Stomach smooth muscle (tissue), 2 donors: ENCODE results near the gene DNA2.
"Not testable (repeated sequence)": the region's sequence is repeated elsewhere in the genome, so short reads cannot be mapped to it uniquely, and the experiment has no call there.

ENCODE experiments used
- H3K27ac ChIP-seq: one replicate; pipeline ENCODE4 v1.7.0; 2013; ENCODE audit warnings: mild to moderate bottlenecking, low read length, inconsistent platforms
- H3K27me3 ChIP-seq, 2 donors: one replicate each; pipeline ENCODE4 v1.7.0; 2013; ENCODE audit warnings: low read length in 2 of 2; ENCODE audit not compliant: insufficient read depth in 2 of 2, control insufficient read depth in 1 of 2
- H3K36me3 ChIP-seq, 2 donors: one replicate each; pipeline ENCODE4 v1.7.0; 2013; ENCODE audit warnings: low read length in 2 of 2; ENCODE audit not compliant: control insufficient read depth in 2 of 2, insufficient read depth in 2 of 2
- H3K4me1 ChIP-seq: one replicate; pipeline ENCODE4 v1.7.0; 2013; ENCODE audit warnings: low read length; ENCODE audit not compliant: control insufficient read depth, insufficient read depth
- H3K4me3 ChIP-seq, 2 donors: one replicate each; pipeline ENCODE4 v1.7.0; 2013; ENCODE audit warnings: low read length in 2 of 2
- H3K9ac ChIP-seq, 2 donors: one replicate each; pipeline ENCODE4 v1.7.0; 2013; ENCODE audit warnings: low read length in 2 of 2, mild to moderate bottlenecking in 1 of 2
- H3K9me3 ChIP-seq, 2 donors: one replicate each; pipeline ENCODE4 v1.7.0; 2013; ENCODE audit warnings: low read length in 2 of 2; ENCODE audit not compliant: control insufficient read depth in 2 of 2
- donor health status: healthy.
- donor health status: Pancreatic carcinoma.

DNA2 gene

DNA sequence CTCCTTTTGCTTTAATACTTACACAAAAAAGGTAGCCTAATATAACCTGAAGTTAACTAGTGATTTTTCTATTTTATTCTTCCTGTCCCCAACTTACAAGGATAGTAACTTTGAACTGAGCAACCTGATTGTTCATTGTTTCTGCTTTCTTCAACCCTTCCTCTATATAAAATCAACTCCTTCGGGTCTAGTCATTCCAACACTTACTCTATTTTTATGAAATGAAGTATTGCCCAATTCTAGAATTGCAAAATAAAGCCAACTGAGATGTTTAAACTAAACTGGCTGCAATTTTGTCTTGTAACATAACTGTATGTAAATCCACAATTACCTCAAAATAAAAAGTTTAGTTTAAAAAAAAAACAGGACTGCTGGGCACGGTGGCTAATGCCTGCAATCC lies 20.3 kb upstream of the DNA2 start:
- H3K4me1 ChIP-seq = no peaks in the 10 kb centered on the region
- no peaks in the 10 kb centered on the region for H3K9me3 ChIP-seq
- H3K9ac ChIP-seq = no peak overlapping the region
- H3K4me3 ChIP-seq = no peak overlapping the region
- peaks cover 6 to 11% of the 10 kb centered on the region in 2 donors for H3K36me3 ChIP-seq
- no peaks in the 10 kb centered on the region for H3K27me3 ChIP-seq
- H3K27ac ChIP-seq = no peak overlapping the region

DNA sequence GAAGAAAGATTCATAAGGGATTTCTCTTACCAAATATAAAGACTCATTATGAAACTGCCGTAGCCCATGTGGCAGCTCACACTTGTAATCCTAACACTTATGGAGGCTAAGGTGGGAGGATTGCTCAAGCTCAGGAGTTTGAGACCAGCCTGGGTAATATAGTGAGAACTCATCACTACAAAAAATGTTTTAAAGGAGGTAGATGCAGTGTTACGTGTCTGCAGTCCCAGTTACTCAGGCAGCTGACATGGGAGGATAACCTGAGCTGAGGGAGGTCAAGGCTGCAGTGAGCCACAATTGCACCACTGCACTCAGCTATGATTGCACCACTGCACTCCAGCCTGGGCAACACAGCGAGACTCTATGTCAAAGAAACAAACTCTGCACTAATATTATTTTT lies 18.1 kb upstream of the DNA2 start:
- Histone ChIP-seq H3K9me3 (no peaks in the 10 kb centered on the region), H3K9ac (no peak overlapping the region), H3K27me3 (no peaks in the 10 kb centered on the region), H3K4me1 (no peaks in the 10 kb centered on the region), H3K27ac (no peak overlapping the region), H3K4me3 (no peak overlapping the region), H3K36me3 (peaks cover 11% of the 10 kb centered on the region in 2 donors)

DNA sequence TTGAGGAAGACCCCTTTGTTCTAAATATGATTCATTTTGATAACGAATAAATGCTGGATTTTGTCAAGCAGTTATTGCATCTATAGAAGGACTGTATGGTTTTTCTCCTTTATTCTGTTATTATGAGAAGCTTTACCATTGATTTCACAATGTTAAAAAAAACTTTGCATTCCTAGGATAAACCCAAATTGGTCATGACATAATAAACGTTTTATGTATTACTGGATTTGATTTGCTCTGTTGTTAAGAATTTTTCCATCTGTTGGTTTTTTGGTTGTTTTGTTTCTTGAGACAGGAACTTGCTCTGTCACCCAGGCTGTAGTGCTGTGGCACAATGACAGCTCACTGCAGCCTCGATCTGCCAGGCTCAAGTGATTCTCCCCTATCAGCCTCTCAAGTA lies 2.2 kb upstream of the DNA2 start:
- Histone ChIP-seq H3K36me3 (no peaks in the 10 kb centered on the region), H3K27me3 (no peaks in the 10 kb centered on the region), H3K27ac (no peak overlapping the region), H3K4me1 (peaks cover 6% of the 10 kb centered on the region), H3K9ac (no peak overlapping the region), H3K4me3 (no peak overlapping the region), H3K9me3 (no peaks in the 10 kb centered on the region)

DNA sequence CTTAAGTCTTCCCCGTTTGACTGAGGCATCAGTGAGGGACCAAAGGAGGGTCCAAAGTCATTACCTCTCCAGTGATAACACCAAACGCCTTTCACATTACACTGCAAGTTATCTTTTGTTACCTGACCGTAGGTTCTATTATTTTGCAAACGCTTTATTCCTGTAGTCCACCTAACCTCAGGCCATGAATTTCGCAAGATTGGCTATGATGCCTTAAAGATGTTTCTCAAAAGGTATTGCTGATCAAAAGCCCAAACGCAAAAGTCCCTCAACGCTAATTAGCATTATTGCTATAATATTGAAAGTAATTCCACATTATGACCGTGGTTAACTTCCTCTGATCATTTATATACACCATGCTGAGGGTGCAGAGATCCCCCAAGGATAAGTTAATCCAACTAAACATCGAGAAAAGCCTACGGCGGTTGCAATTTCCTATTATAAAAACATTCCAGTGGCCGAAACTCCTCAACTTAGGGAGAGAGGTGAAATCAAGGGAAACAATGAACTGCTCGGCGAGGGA lies 649 bp downstream of the DNA2 start:
- H3K9me3 ChIP-seq = no peaks in the 10 kb centered on the region
- no peaks in the 10 kb centered on the region for H3K36me3 ChIP-seq
- peak overlapping the region; percentile 84 to 89 for H3K4me3 ChIP-seq
- no peak overlapping the region for H3K27ac ChIP-seq
- peak overlapping the region; percentile 51 to 65 for H3K9ac ChIP-seq
- H3K27me3 ChIP-seq = no peaks in the 10 kb centered on the region
- H3K4me1 ChIP-seq = peaks cover 6% of the 10 kb centered on the region

DNA sequence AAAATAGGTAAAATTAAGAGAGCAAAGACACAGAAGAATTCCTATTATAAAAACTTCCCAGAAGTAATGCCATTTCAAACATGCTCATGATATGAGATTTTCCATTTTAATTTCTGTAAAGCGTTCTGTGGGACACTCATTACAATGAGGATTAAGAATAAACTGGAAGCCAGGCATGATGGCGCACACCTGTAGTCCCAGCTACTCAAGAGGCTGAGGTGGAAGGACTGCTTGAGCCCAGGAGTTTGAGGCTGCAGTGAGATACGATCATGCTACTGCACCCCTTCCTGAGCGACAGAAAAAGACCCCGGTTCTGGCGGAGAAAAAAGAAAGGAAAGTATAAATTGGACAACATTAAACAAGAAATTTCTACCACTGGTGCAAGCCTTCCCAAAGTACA lies 1.5 kb downstream of the DNA2 start:
- Histone ChIP-seq H3K27ac (no peak overlapping the region), H3K27me3 (no peaks in the 10 kb centered on the region), H3K4me1 (peaks cover 6% of the 10 kb centered on the region), H3K36me3 (no peaks in the 10 kb centered on the region), H3K9ac (no peak overlapping the region), H3K9me3 (no peaks in the 10 kb centered on the region), H3K4me3 (no peak overlapping the region)

DNA sequence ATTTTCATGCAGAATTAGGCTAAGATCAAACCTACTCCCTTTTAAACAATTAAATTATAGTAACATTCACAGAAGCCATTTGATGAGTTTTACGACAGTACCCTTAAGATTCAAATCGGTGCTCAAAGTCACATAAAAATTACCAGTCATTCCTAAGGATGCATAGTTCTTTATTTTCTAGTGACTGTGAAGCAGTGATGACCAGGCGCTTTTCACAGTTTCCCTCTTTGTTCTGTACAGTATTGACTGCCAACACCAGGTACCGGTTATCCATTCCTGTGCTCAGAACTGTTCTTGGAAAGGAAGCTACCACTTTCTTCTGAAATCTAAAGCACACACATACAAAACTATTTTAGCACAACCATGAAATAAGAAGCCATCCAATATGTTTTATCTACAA lies 1.9 kb downstream of the DNA2 start:
- Histone ChIP-seq H3K9me3 (no peaks in the 10 kb centered on the region), H3K36me3 (no peaks in the 10 kb centered on the region), H3K27me3 (no peaks in the 10 kb centered on the region), H3K9ac (no peak overlapping the region), H3K4me1 (peaks cover 6% of the 10 kb centered on the region), H3K27ac (no peak overlapping the region), H3K4me3 (no peak overlapping the region)

DNA sequence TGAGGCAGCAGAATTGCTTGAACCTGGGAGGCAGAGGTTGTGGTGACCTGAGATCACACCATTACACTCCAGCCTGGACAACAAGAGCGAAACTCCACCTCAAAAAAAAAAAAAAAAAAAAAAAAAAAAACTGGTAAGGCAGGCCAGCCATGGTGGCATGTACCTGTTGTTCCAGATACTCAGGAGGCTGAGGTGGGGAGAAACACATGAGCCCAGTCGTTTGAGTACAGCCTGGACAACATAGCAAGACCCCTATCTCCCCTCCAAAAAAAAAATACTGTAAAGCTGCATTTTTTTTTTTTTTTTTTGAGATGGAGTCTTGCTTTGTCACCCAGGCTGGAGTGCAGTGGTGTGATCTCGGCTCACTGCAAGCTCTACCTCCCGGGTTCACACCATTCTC lies 7.0 kb downstream of the DNA2 start:
- H3K27me3 ChIP-seq, H3K4me1 ChIP-seq, H3K36me3 ChIP-seq, H3K9me3 ChIP-seq, H3K27ac ChIP-seq, H3K9ac ChIP-seq, H3K4me3 ChIP-seq: not testable (repeated sequence)

DNA sequence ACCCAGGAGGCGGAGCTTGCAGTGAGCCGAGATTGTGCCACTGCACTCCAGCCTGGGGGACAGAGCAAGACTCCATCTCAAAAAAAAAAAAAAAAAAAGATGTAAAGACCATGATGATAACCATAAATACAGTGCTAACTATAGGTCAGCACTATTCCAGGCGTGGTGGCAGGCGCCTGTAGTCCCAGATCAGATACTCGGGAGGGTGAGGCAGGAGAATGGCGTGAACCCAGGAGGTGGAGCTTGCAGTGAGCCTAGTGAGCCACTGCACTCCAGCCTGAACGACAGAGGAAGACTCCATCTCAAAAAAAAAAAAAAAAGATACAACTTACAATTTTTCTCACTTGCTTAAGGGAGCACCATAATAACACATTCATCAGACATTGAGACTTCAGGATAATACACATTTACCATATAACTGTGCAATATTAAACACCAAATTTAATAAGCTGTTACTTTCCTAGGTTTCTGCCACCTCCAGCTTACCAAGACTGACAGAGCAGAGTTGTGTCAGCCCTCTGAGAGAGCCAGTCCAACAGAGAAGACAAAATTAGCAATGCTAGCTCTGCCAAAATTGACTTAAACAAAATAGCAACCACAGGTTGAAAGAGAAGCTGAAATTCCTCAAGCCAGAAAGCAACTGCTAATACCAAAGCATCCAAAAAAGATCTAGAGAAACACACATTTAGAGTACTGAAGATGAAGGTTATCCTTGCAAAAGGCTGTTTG lies 8.2 kb downstream of the DNA2 start:
- Histone ChIP-seq H3K36me3 (no peaks in the 10 kb centered on the region), H3K4me1 (no peaks in the 10 kb centered on the region), H3K9me3 (no peaks in the 10 kb centered on the region), H3K9ac (no peak overlapping the region), H3K4me3 (no peak overlapping the region), H3K27ac (no peak overlapping the region), H3K27me3 (no peaks in the 10 kb centered on the region)

DNA sequence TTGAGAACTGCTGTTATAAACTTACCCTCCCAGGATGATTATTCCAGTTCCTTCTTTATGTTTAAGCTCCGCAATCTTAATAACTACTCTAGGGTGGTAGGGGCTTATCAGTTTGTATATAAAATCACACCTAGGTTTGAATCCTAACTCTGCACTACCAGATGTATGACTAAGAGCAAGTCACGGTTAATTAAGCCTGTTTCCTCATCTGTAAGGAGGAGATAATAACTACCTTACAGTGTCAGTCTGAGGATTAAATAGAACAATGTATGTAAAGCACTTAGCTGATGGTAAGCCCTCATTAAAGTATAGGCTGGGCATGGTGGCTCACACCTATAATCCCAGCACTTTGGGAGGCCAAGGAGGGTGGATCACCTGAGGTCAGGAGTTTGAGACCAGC lies 9.2 kb downstream of the DNA2 start:
- Histone ChIP-seq H3K4me1 (no peaks in the 10 kb centered on the region), H3K36me3 (no peaks in the 10 kb centered on the region), H3K9ac (no peak overlapping the region), H3K4me3 (no peak overlapping the region), H3K27me3 (no peaks in the 10 kb centered on the region), H3K27ac (no peak overlapping the region), H3K9me3 (no peaks in the 10 kb centered on the region)

DNA sequence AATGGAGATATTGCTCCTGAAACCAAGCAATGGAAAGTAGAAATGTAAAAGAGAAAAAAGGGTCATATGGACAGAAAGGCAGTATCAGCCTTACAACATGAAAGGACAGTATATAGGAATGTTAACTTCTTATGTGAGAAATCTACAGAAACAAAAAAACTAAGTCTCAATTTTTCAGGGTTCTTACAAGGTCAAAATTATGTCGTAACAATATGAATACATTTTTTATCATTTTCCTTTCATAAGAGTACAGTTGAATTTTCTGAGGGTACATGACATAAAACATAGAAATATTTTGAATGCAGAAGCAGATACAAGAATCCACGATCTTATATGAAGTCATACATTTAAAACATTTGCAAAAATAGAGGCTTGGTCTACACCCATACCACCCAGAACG lies 10.7 kb downstream of the DNA2 start:
- Histone ChIP-seq H3K27me3 (no peaks in the 10 kb centered on the region), H3K9ac (no peak overlapping the region), H3K27ac (no peak overlapping the region), H3K9me3 (no peaks in the 10 kb centered on the region), H3K4me3 (no peak overlapping the region), H3K36me3 (no peaks in the 10 kb centered on the region), H3K4me1 (no peaks in the 10 kb centered on the region)

DNA sequence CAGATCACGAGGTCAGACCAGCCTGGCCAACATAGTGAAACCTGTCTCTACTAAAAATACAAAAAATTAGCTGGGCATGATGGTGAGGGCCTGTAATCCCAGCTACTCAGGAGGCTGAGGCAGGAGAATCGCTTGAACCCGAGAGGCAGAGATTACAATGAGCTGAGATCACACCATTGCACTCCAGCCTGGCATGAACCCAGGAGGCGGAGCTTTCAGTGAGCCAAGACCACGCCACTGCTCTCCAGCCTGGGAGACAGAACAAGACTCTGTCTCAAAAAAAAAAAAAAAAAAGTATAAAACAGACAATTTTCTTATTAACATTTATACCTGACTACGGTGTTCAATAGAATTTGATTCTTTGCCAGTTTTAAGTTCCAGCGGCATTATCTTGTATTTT lies 22.1 kb downstream of the DNA2 start:
- not testable (repeated sequence) for H3K4me1 ChIP-seq, H3K9ac ChIP-seq, H3K27me3 ChIP-seq, H3K4me3 ChIP-seq, H3K36me3 ChIP-seq, H3K9me3 ChIP-seq, H3K27ac ChIP-seq
